HG03045 (cell line): ENCODE results near the gene CROCC2.

Experiments
- ATAC-seq: cut with Tn5 transposase; IDR thresholded peaks from one replicate; pipeline ENCODE4 v1.9.1; 2021; ENCODE audit warnings: mild to moderate bottlenecking, moderate library complexity; ENCODE audit not compliant: unreplicated experiment

Gene CROCC2

DNA sequence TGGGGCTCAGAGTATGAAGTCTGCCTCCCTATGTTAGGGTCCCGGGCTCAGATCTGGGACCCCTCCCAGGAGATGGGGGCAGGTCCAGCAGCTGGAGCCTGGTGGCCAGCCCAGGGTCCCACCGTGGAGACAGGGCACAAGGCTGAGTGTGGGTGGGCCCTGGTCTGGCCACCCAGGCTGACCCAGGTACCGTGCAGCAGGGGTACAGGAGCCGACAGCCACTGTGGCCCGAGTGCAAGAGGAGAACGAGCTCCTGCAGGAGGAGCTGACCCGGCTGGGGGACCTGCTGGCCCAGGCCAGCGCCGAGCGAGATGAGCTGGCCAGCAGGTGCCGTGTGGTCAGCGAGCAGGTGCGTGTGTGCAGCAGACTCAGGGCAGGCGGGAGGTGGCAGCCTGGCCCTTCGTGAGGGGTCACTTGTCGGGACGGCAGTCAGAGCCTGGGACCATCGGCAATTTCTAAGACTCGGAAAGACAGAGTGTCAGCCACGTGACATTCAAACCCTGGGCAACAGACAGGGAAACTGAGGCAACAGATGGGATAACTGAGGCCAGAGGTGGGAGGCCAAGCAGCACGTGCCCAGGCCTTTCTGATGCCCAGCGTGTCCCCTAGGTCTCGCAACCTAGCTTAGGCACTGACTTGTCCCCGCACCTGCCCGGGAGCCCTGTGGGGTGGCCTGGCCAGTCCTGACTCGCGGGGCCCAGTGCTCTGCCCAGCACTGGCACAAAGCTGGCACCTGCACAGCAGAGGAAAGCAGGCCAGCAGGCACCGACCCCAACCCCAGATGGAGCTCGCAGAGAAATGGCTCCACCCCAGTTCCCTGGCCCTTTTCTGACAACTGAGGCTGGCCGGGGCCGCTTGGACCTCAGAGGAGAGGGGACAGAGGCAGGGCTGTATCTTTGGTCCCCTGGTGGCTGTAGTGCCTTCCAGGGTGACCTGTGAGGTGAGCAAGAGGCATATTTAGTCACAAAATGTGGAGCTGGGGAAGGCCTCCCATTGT lies 13.9 kb downstream of the CROCC2 start:
- ATAC-seq, result no peak

DNA sequence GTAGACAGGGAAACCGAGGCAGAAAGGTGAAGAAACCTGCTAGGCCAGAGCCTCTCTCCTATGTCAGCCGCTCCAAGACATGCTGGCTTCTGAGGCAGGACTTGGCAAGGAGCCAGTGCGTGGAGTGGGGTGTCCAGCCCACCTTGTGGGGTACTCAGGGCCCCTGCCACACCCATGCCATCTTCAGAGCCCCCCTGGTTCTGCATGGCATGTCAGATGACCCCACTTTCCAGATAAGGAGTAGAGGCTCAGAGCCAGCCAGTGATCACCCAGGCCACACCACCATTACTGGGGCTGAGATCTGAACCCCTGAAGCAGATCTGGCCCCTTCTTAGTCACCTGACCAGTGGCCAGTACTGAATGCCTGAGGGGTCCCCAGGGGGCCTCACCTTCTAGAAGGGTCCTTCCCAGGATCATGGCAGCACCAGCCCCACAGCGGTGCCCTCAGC lies 14.7 kb downstream of the CROCC2 start:
- ATAC-seq, result no peak

DNA sequence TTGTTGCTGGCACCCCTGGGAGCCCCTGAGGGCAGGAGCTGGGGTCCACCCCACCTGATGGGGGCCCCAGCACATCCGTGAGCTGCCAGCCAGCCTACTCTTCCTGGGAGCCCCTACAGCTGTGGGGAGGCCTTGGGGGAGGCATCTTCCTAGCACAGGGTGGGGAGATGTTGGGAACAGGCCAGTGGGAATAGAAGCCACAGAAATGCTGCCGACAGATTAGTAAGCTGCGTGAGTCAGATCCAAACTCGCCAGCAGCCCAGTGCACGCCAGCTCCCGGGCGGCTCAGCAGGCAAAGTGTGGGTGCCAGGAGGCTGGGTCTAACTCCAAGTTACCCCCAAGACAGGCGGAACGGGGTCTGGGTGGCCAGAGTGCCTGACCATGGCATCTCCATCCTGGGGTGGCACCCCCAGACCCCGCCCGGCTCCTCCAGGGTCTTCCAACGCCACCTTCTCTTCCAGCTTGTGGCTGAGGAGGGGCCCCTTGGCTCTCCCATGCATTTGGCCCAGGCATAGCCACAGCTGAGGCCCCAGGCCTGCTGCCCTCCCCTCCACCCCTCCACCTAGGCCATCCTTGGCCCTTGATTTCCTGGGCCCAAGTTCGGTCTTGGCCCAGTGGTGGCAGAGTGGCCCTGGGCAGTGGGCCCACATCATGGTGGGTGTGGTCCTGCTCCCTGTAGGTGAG lies 15.3 kb downstream of the CROCC2 start:
- ATAC-seq, result no peak

DNA sequence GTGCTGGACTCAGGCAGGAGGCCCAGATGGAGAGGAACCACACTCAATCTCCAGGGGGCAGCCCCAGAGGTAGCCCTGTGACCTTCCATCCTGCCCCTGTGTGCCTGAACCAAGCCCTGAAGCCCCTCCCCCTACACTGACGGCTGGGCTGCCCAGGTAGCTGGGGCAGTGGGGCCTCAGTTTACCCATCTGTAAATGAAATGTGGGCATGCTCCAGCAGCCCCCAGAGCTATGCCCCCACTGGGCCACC lies 15.8 kb downstream of the CROCC2 start:
- ATAC-seq, result no peak

DNA sequence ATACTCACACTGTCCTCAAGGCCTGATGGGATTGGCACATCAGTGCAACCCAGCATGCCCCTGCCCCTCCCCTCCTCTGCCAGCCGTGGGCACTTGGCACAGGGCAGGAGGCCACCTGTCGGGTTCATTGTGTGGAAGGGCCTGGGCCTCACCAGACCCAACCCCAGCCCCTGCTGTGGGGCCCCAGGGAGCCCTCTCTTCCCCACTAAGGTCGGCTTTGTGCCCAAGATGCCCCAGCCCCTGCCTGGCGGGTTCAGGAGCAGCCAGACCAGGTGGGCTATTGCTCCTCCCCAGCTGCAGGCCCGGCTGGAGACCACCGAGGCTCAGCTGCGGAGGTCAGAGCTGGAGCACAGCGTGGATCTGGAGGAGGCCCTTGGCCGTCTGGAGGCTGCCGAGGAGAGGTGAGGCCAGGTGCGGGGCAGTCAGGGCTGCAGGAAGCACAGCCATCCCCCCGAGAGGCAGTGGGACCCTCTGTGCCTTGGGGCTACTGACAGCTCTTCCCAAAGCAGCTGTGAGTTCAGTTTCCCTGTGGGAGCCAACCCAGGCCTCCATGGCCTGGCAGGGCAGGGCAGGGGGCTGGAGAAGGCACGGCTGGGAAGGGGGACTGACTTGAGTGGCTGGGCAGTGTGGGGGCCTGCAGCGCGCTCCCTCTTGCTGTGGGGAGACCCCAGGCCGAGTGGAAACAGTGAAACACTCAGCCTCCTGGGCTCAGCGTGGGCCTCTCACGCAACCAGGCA lies 16.3 kb downstream of the CROCC2 start:
- no peak for ATAC-seq

DNA sequence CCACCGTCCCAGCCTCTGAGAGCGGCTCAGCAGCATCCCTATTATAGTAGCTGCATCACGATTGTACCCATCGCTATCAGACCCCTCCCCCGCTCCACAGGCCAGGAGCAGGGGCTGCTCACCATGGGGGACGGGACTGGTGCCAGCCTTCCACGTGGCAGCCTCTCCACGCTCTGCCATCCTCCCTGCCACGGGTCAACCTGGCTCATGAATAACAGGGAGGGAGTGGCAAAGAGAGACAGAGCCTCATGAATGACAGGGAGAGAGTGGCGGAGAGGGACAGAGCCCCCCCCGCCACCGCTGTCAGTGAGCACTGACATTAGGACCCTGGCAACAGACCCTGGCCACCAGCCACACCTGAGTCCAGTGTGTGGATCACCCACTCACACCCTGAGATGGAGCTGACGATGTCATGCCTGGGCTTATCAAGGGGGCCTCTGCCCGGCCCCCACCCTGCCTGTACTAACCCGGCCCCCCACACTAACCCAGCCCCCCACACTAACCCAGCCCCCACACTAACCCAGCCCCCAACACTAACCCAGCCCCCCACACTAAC lies 16.9 kb downstream of the CROCC2 start:
- ATAC-seq, result no peak

DNA sequence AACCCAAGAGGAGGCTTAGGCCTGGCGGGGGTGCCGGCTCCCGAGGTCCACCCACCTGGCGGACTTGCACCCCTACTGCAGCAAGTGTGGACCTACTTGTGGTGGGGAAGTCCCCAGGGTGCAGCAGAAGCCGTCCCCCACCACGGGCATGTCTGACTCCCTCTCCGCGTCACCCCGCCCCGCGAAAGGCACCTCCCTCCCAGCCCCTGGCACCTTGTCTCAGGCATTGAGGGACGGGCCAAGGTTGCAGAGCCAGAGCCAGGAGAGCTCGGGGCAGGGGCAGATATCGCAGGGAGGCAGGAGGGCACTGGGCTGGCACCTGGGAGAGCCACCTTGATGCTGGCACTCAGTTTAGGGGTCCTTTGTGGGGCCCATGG lies 19.0 kb downstream of the CROCC2 start:
- ATAC-seq, result no peak

DNA sequence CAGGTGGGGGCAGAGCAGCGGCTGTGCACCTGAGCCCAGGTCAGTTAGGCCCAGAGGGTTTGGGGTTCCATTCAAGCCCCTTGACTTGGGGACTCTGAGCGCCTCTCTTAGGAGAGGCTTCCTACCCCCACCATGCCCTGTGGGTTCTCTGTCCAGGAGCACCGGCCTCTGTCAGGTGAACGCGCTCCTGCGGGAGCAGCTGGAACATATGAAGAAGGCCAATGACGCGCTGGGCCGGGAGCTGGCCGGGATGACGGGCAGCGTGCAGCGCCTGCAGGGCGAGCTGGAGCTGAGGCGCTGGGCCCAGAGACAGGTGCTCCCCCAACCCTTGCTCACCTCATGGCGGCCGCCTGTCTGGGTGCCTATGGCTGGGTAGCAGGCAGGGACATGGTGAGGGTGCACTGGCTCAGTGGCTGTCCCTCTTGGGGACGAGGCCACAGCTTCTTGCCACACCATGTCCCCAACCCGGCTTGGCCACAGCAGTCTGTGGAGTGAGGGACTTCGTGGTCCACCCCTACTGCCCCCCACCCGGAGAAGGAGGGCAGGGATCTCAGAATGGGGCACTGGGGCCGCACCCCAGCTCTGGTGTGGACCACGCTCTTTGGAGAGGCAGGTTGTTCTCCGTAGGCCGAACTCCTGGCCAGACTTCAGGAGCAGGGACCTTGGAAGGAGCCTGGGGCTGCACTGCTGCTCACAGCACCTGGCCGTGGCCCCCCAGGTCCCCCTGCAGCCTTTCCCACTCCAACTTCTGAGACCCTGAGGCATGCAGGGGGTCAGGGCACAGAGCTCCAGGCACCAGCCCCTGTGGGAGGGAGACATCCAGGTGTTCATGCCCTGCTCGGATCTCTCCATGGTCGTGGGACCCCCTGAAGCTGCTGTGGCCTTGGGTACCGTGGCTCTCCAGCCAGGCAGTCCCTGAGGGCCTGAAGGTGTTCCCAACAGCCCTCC lies 19.7 kb downstream of the CROCC2 start:
- ATAC-seq, result no peak

DNA sequence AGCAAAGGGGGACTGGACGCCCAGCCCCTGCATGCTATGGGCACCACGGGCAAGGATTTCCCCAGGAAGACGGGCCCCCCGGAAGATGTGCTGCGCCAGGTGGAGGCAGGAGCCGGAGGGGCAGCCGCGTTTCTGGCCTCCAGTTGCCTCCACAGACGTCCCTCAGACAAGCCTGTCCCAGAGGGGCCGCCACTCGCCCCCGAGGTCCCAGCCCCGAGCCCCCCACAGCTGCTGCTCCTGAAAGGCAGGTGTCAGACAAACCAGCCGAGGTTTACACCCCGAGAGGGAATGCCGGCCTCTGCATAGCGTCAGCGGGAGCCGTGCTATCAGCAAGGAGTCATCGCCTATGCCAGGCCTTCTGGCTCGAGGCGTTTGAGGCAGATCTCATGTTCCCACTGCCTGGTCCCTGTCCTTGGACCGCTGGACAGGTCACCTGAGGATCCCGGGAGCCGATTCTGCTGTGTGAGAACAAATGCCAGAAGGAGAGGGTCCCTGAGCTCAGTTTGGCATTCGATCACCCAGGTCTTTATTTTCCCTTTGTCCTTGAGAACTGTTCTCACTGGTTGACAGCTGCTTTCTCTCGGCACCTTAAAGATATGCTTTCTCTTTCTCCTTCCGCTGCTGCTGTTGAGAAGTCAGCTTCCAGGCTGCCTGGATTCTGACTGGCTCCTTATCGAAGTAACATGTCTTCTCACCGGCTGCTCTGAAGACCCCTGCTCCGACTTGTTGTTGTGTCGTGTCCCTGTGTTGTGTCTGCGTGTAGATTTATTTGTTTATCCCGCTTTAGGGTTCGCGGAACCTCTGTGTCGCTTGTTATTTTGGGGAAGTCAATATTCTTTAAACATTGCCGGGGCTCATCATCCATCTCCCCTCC lies 20.6 kb downstream of the CROCC2 start:
- no peak for ATAC-seq

DNA sequence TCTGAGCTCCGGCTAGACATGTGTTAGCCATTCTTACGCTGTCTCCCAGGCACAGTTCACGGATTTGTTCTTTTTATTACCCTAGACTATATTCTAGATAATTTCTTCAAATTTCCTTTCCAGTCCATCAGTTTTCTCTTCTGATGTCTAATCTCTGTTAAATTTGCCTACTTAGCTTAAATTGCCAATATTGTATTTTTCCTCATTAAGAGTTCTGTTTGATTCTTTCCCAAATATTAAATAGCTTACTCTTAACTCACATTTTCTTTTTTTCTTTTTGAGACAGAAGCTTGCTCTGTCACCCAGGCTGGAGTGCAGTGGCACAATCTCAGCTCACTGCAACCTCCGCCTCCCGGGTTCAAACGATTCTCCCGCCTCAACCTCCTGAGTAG lies 21.2 kb downstream of the CROCC2 start:
- no peak for ATAC-seq

DNA sequence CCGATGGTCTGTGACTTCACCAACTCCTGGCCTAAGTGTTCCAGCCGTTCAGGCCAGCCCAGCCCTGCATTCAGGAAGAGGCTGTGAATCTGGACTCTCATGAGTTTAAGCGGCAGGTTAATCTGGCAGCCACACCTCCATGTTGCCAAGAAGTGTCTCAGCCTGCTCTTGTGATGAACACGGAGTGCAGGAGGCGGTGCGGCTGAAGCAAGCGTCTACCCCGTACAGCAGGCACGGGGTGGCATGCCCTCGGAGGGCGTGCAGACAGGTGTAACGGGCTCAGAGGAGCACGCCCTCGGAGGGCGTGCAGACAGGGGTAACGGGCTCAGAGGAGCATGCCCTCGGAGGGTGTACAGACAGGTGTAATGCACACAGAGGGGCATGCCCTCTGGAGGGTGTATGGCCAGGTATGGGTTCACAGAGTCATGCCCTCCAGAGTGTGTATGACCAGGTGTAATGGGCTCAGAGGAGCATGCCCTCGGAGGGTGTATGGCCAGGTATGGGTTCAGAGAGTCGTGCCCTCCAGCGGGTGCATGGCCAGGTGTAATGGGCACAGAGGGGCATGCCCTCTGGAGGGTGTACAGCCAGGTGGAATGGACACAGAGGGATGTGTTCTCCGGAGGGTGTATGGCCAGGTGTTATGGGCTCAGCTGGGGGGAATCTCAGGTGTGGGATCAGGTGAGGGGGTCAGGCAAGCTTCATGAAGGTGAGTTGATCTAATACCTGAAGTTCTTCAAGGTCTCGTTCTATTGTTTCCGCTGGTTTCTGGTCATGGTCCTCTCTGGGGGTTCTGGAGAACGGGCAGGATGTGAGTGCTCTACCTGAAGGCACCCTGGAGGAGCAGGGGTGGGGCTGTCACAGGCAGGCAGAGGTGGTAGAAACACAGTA lies 22.6 kb downstream of the CROCC2 start:
- no peak for ATAC-seq

DNA sequence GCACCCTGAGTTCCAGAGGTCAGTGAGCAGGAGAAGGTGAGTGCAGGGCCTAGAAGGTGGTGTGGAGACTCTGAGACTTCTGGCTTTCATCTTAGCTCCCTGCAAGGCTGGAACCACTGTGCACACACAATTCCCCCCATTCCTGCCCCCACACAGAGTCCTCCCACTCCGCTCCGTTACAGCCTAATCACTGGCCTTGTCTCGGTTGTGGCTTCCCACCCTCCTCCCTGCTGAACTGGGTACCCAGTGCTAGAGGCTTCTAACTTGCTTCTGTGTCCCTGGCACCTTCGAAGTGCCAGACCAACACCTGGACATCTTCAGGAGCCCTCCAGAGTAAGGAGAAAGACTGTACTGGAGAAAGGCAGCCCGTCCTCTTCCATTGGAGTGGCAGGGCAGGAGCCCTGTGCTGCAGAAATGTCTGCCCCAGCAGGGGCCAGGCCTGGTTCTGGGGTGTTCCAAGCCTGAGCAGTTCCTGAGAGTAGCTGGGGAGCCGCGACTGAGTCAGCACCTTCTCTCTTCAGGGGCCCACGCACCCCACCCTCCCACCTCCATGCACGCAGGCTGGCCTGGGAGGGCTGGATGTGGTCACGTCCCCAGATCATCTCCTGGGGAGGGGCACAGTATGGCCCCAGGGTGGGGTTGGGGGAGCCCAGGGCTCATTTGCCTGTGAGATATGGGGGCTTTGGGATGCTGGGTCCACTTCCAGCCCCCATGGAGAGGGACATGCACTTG lies 23.4 kb downstream of the CROCC2 start:
- ATAC-seq, result no peak

DNA sequence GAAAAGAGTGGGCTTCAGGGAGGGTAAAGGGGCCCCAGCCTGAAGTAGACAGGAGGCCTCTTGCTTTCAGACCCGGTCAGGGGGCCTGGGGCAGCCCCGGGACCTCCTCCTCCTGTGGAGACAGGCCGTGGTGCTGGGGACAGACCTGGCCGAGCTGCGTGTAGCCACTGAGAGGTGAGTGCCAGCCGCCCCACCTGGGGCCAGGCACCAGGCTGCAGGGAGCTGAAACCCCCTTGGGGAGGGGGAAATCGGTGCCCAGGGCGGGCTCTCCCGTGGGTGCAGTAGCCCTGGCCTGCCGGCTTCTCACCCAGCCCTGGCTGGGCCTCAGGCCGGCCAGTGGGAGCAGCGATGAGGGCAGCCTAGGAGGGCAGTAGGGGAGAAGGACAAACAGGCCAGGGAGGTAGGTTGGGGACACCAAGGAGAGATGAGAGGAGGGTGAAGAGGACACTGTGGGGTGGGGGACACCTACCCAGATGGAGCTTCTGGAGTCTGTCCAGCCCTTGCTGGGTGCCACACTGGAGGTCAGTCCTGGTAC lies 24.0 kb downstream of the CROCC2 start:
- no peak for ATAC-seq

DNA sequence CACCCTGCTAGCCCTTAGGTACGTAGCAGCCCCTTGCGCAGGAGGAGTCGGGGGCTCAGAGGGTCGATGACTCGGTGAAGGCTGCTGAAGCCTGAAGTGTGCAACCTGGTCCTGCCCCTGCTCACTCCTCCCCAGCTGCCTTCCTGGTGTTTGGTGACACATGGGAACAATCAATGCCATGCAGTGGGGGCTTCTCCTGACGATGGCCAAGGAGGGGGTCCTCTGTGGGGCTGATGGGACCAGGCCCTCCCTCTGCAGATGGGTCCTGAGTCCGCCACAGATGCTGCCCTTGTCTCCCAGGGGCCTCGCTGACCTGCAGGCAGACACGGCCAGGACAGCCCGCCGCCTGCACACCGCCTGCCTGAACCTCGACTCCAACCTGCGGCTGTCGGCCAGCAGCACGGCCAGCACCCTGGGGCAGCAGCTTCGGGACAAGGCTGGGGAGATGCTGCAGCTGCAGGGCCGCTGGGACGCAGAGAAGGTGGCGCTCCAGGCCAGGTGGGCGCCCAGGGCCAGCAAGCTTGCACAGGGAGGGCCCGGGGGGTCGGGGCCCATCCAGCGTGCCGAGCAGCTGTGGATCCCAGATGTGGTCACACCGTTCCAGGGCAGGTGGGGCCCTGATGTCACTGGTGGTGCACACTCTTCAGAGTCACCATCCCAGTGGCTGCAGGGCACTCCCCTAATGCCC lies 24.6 kb downstream of the CROCC2 start:
- ATAC-seq, result no peak

DNA sequence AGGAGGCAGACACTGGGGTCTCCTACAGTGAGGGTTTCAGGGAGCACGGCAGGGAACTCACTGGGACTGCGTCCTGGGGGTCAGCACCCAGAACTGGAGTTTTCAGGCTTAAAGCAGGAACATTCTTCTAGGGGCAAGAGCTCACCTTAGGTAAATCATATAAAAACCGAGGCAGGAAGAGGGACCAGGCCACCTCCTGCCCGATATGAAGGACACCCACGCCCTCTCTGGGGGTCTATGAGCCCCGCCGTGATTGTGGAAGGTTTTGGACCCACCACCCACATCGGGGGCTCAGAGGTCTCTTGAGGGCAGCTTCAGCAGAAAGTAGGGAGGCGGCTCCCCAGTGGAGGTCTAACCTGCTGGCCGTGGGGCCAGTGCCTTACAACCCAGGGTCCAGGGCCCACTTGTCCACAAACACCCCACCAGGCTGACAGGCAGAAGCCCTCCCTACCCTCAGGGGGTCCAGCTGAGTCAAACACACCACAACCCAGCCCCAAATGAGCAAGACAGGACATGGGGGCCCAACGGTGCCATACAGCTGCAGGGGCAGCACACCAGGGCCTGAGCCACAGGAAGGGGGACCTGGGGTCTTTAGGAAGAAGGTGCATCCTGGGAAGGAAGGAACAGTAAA lies 25.3 kb downstream of the CROCC2 start:
- no peak for ATAC-seq

DNA sequence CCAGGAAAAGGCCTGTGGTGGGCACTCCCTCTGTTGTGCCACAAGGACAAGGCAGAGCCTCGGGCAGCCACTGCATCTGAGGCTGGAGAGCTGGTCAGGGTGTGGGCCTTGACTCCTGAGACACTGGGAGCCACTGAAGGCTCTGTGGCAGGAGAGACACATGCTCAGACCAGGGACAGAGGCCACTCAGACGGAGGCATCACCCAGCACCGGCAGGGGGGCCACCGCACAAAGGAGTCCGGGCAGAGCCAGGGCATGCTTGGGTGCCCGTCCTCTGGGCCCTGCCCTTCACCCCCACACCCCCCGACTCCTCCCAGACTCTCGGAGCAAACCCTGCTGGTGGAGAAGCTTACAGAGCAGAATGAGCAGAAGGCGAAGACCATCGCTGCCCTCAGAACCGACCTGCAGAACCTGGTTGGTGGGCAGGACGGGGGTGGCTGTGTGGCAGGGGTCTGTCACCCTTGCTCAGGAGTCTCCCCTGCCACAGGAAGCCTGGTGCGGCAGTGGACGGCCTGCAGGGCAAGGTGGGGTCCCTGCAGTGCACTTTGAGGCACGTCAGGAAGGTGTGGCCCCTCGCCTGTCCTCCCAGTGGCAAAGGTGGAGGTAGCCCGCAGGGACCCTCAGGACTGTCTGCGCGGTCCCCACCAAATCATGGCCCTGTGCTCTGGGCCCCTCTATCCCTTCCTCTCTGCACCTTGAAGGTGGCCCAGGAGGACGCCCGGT lies 26.0 kb downstream of the CROCC2 start:
- ATAC-seq, result no peak
